ENCODE measurements around the gene AAMP.

The AAMP gene

GRCh38 chr2:218278531-218279360, 8.8 kb upstream of the AAMP start:
- Histone ChIP-seq H2AFZ (ENCODE audit: low read length) (no peak overlapping the region), H4K20me1 (ENCODE audit: insufficient read depth, low read length) (no peaks in the 10 kb centered on the region), H3K4me3 (ENCODE audit: low read length) (no peak overlapping the region), H3K9ac (ENCODE audit: low read length) (no peak overlapping the region), H3K4me2 (ENCODE audit: low read depth, low read length) (no peak overlapping the region), H3K9me3 (replicated peaks; ENCODE audit: insufficient read depth, low read length) (no peaks in the 10 kb centered on the region), H3F3A (ENCODE audit: insufficient read depth, low read length) (no peaks in the 10 kb centered on the region), H3K27ac (ENCODE audit: low read length) (no peak overlapping the region), H3K79me2 (ENCODE audit: low read length) (peaks cover 42% of the 10 kb centered on the region), H3K4me1 (ENCODE audit: low read length) (no peaks in the 10 kb centered on the region; the same call in 1 of the 2 replicates), H3K27me3 (replicated peaks; ENCODE audit: insufficient read depth, low read length) (no peaks in the 10 kb centered on the region), H3K9me2 (replicated peaks; ENCODE audit: insufficient read depth, low read length) (no peaks in the 10 kb centered on the region), H3K36me3 (replicated peaks; ENCODE audit: insufficient read depth, low read length) (peaks cover 4% of the 10 kb centered on the region; the same call in 1 of the 2 replicates)
- no peak for DNase-seq
- TF ChIP-seq CTCF (IDR thresholded peaks at IDR 0.05; ENCODE audit: low read length) (no peak), EZH2 (optimal IDR thresholded peaks at IDR 0.05; ENCODE audit: low read depth, low read length) (no peak), EZH2phosphoT487 (IDR thresholded peaks at IDR 0.05; ENCODE audit: low read length) (no peak)

GRCh38 chr2:218277921-218278320, 8.0 kb upstream of the AAMP start:
- H3K36me3 ChIP-seq (replicated peaks; ENCODE audit: insufficient read depth, low read length), result peaks cover 4% of the 10 kb centered on the region; the same call in 1 of the 2 replicates
- H3K9ac ChIP-seq (ENCODE audit: low read length), result no peak overlapping the region
- H3K4me2 ChIP-seq (ENCODE audit: low read depth, low read length), result no peak overlapping the region
- no peak for DNase-seq
- H3K9me2 ChIP-seq (replicated peaks; ENCODE audit: insufficient read depth, low read length), result no peaks in the 10 kb centered on the region
- H3K4me3 ChIP-seq (ENCODE audit: low read length), result no peak overlapping the region
- no peak overlapping the region for H2AFZ ChIP-seq (ENCODE audit: low read length)
- H3K4me1 ChIP-seq (ENCODE audit: low read length), result no peaks in the 10 kb centered on the region
- no peaks in the 10 kb centered on the region for H3K9me3 ChIP-seq (replicated peaks; ENCODE audit: insufficient read depth, low read length)
- no peaks in the 10 kb centered on the region for H4K20me1 ChIP-seq (ENCODE audit: insufficient read depth, low read length)
- no peaks in the 10 kb centered on the region for H3K27me3 ChIP-seq (replicated peaks; ENCODE audit: insufficient read depth, low read length)
- peaks cover 35% of the 10 kb centered on the region for H3K79me2 ChIP-seq (ENCODE audit: low read length)
- H3K27ac ChIP-seq (ENCODE audit: low read length), result no peak overlapping the region
- H3F3A ChIP-seq (ENCODE audit: insufficient read depth, low read length), result no peaks in the 10 kb centered on the region; the same call in 1 of the 2 replicates
- TF ChIP-seq EZH2phosphoT487 (IDR thresholded peaks at IDR 0.05; ENCODE audit: low read length), result no peak
- no peak for TF ChIP-seq EZH2 (optimal IDR thresholded peaks at IDR 0.05; ENCODE audit: low read depth, low read length)
- TF ChIP-seq CTCF (IDR thresholded peaks at IDR 0.05; ENCODE audit: low read length), result no peak

- H3K27me3 ChIP-seq (replicated peaks; ENCODE audit: insufficient read depth, low read length), result no peaks in the 10 kb centered on the region
- TF ChIP-seq CTCF (IDR thresholded peaks at IDR 0.05; ENCODE audit: low read length) (0 out of 2 replicates have a peak, but pooled peaks have one; percentile 3), EZH2 (optimal IDR thresholded peaks at IDR 0.05; ENCODE audit: low read depth, low read length) (no peak)
- no peaks in the 10 kb centered on the region; the same call in 1 of the 2 replicates for H3F3A ChIP-seq (ENCODE audit: insufficient read depth, low read length)
- H2AFZ ChIP-seq (ENCODE audit: low read length), result no peak overlapping the region
- H3K36me3 ChIP-seq (replicated peaks; ENCODE audit: insufficient read depth, low read length), result peaks cover 4% of the 10 kb centered on the region; the same call in 1 of the 2 replicates
- H4K20me1 ChIP-seq (ENCODE audit: insufficient read depth, low read length), result no peaks in the 10 kb centered on the region
- H3K27ac ChIP-seq (ENCODE audit: low read length), result no peak overlapping the region
- H3K4me3 ChIP-seq (ENCODE audit: low read length), result no peak overlapping the region
- H3K4me1 ChIP-seq (ENCODE audit: low read length), result peaks cover 3% of the 10 kb centered on the region; the same call in 1 of the 2 replicates
- peaks cover 35% of the 10 kb centered on the region for H3K79me2 ChIP-seq (ENCODE audit: low read length)
- no peak overlapping the region for H3K4me2 ChIP-seq (ENCODE audit: low read depth, low read length)
- H3K9me2 ChIP-seq (replicated peaks; ENCODE audit: insufficient read depth, low read length), result no peaks in the 10 kb centered on the region
- no peak overlapping the region for H3K9ac ChIP-seq (ENCODE audit: low read length)
- DNase-seq, result no peak
- no peaks in the 10 kb centered on the region for H3K9me3 ChIP-seq (replicated peaks; ENCODE audit: insufficient read depth, low read length)
These were observed 7.2 kb upstream of the AAMP start for GRCh38 chr2:218276986-218277755.
